ENCODE data around the gene ERRFI1.

Gene ERRFI1

DNA sequence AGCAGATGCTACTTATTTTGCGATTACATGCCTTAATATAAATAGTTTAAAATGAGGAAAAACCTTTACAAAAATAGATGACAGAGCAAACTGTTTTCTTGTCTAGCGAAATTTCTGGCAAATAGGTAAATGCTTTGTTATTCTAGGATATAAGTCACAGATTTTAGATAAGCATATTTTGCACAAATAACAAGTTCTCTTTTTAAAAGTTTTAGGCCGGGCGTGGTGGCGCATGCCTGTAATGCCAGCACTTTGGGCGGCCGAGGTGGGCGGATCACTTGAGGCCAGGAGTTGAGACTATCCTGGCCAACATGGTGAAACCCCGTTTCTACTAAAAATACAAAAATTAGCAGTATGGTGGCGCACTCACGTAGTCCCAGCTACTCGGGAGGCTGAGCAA is 20.3 kb upstream of the ERRFI1 start:
- Histone ChIP-seq H3K4me1 (no peaks in the 10 kb centered on the region), H3K27me3 (no peaks in the 10 kb centered on the region)
- TF ChIP-seq, protein P1, sequence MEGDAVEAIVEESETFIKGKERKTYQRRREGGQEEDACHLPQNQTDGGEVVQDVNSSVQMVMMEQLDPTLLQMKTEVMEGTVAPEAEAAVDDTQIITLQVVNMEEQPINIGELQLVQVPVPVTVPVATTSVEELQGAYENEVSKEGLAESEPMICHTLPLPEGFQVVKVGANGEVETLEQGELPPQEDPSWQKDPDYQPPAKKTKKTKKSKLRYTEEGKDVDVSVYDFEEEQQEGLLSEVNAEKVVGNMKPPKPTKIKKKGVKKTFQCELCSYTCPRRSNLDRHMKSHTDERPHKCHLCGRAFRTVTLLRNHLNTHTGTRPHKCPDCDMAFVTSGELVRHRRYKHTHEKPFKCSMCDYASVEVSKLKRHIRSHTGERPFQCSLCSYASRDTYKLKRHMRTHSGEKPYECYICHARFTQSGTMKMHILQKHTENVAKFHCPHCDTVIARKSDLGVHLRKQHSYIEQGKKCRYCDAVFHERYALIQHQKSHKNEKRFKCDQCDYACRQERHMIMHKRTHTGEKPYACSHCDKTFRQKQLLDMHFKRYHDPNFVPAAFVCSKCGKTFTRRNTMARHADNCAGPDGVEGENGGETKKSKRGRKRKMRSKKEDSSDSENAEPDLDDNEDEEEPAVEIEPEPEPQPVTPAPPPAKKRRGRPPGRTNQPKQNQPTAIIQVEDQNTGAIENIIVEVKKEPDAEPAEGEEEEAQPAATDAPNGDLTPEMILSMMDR (IDR thresholded peaks at IDR 0.05; ENCODE audit: low read depth, low read length), result no peak

DNA sequence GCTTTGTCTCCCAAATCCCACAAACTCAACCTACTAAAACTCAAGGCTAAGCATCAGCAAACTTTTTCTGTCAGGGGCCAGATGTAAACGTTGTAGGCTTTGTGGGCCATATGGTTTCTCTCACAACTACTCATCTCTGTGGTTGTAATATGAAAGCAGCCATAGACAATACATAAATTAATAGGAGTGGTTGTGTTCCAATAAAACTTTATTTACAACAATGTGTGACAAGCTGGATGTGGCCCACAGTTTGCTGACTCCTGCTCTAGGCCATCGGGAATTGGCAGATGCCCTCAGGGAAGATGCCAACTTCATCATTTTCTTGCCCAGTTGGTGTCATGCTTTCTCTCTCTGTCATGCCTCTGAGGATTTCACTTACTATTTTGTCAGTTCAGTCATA is 17.5 kb upstream of the ERRFI1 start:
- no peaks in the 10 kb centered on the region for H3K4me1 ChIP-seq
- DNase-seq, result no peak
- H3K27me3 ChIP-seq, result no peaks in the 10 kb centered on the region
- H3K9me3 ChIP-seq, result no peaks in the 10 kb centered on the region
- H3K36me3 ChIP-seq, result no peaks in the 10 kb centered on the region
- H3K4me3 ChIP-seq (ENCODE audit: low read depth, low read length), result no peak overlapping the region
- TF ChIP-seq, protein P1 (IDR thresholded peaks at IDR 0.05; ENCODE audit: low read depth, low read length), result no peak

More for the DNA sequence above, 20.3 kb upstream of the ERRFI1 start:
- DNase-seq, result no peak
- H3K9me3 ChIP-seq, result no peaks in the 10 kb centered on the region
- no peaks in the 10 kb centered on the region for H3K36me3 ChIP-seq
- no peak overlapping the region for H3K4me3 ChIP-seq (ENCODE audit: low read depth, low read length)

DNA sequence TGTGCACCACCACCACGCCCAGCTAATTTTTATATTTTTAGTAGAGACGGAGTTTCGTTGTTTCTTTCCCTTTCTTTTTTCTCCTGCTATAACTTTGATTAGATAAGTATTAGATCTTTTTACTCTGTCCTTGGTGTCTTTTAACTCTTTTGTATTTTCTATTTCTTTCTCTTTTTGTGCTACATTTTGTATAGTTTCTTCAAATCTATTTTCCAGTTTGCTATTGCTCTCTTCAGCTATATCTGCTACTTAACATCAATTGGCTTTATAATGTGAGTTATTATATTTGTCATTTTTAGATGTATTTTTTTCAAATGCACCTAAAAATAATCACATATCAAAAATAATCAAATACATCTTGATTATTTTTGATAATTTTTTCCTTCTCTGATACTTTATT is 16.0 kb upstream of the ERRFI1 start:
- H3K36me3 ChIP-seq, result no peaks in the 10 kb centered on the region
- H3K27me3 ChIP-seq, result no peaks in the 10 kb centered on the region
- TF ChIP-seq, protein P1 (IDR thresholded peaks at IDR 0.05; ENCODE audit: low read depth, low read length), result no peak
- no peaks in the 10 kb centered on the region for H3K4me1 ChIP-seq
- no peak overlapping the region for H3K4me3 ChIP-seq (ENCODE audit: low read depth, low read length)
- no peaks in the 10 kb centered on the region for H3K9me3 ChIP-seq
- no peak for DNase-seq

DNA sequence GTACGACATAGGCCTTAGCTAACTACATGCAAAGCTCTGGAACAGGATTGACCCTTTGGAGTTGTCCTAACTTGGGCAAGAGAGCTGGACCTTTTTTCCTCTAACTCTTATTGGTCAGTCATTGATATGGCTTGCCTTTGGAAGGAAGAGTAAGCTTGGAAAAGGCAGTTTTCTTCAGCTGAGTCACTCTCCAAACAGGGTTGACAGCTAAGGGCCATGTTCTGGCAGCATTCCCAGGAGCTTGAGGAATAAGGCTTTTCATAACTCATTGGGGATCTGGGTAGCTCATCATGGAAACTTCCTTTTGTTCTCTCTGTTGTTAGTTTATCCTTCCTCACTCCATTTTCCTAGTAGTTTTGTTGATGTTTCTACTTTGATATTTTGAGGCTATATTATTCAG is 14.5 kb upstream of the ERRFI1 start:
- Histone ChIP-seq H3K27me3 (no peaks in the 10 kb centered on the region), H3K36me3 (no peaks in the 10 kb centered on the region), H3K4me1 (no peaks in the 10 kb centered on the region), H3K4me3 (ENCODE audit: low read depth, low read length) (no peak overlapping the region), H3K9me3 (no peaks in the 10 kb centered on the region)
- no peak for DNase-seq
- TF ChIP-seq, protein P1 (IDR thresholded peaks at IDR 0.05; ENCODE audit: low read depth, low read length), result no peak

DNA sequence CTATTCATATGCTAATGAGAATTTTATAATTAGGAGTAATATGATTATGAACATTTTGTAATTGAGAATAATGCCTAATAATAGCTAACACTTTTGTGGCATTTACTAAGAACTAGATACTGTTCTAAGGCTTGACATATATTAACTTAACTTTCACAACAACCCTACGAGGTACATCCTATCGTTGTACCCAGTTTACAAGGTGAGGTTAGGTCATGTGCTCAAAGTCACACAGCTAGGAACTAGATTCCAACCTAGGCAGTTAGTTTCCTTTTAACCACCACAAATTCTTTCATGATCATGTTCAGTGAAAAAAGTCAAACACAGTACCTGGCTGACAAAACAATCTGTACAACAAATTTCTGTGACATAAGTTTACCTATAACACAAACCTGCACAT is 13.0 kb upstream of the ERRFI1 start:
- Histone ChIP-seq H3K9me3 (no peaks in the 10 kb centered on the region), H3K4me1 (no peaks in the 10 kb centered on the region), H3K36me3 (no peaks in the 10 kb centered on the region), H3K4me3 (ENCODE audit: low read depth, low read length) (no peak overlapping the region), H3K27me3 (no peaks in the 10 kb centered on the region)
- DNase-seq, result no peak
- TF ChIP-seq, protein P1 (IDR thresholded peaks at IDR 0.05; ENCODE audit: low read depth, low read length), result no peak

DNA sequence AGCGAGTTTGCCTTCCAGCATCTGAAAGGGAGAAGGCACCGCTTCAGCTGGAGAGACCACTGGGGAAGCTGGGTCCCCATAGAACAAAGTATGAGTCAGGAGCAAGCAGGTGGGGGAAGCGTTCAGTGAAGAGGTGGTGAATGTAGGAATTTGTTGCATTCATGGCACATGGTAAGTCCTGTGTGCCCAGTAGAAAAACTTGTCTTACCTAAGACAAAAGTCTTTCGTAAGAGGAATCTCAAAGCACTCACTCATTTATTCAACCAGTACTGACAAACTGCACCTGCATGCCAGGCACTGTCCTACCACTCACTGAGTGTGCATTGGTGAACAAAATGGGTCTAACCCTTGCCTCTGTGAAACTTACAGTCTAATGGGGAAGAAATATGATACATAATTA is 9.2 kb upstream of the ERRFI1 start:
- no peaks in the 10 kb centered on the region for H3K36me3 ChIP-seq
- TF ChIP-seq, protein P1 (IDR thresholded peaks at IDR 0.05; ENCODE audit: low read depth, low read length), result no peak
- no peaks in the 10 kb centered on the region for H3K4me1 ChIP-seq
- no peaks in the 10 kb centered on the region for H3K9me3 ChIP-seq
- DNase-seq, result no peak
- H3K27me3 ChIP-seq, result no peaks in the 10 kb centered on the region
- no peak overlapping the region for H3K4me3 ChIP-seq (ENCODE audit: low read depth, low read length)

All from BE2C (cell line).